ENCODE data around the gene SDK1.

- no peak for TF ChIP-seq CTCF (conservative IDR thresholded peaks at IDR 0.05)
- TF ChIP-seq ZFX (IDR thresholded peaks at IDR 0.05): no peak
Measured at GRCh38 chr7:4020086-4020485, 719.0 kb downstream of the SDK1 start.
